ENCODE results near the gene OPA1. TPM values are rescaled to one million over a fixed set of nuclear protein-coding genes. Genes with fewer than 3 reads are reported as not detected.

The OPA1 gene
- total and polyA plus RNA-seq, 7 donors, result 20.4 to 58.7 (median 45.9) TPM

GRCh38 chr3:193711166-193711485 is 118.1 kb downstream of the OPA1 start:
- Histone ChIP-seq H3K9me3 (peaks cover 0 to 7% (median 2%) of the 10 kb centered on the region in 4 donors), H3K27me3 (no peaks in the 10 kb centered on the region), H3K4me1 (no peaks in the 10 kb centered on the region), H3K27ac (peak overlapping the region in 1 of 4 donors; percentile 28), H3K36me3 (no peaks in the 10 kb centered on the region), H3K4me3 (no peak overlapping the region)
- 92 to 94% methylated on average over 8 of the region's 8 CpGs for WGBS, 2 donors
- no peak for DNase-seq
- no peak for TF ChIP-seq EP300 (IDR thresholded peaks at IDR 0.05)
- no peak for TF ChIP-seq CTCF (IDR thresholded peaks at IDR 0.05)
- TF ChIP-seq POLR2AphosphoS5 (IDR thresholded peaks at IDR 0.05), result no peak
- no peak for TF ChIP-seq POLR2A (IDR thresholded peaks at IDR 0.05)
- intact Hi-C loops (cut with DNase I), result no loop called here

DNA sequence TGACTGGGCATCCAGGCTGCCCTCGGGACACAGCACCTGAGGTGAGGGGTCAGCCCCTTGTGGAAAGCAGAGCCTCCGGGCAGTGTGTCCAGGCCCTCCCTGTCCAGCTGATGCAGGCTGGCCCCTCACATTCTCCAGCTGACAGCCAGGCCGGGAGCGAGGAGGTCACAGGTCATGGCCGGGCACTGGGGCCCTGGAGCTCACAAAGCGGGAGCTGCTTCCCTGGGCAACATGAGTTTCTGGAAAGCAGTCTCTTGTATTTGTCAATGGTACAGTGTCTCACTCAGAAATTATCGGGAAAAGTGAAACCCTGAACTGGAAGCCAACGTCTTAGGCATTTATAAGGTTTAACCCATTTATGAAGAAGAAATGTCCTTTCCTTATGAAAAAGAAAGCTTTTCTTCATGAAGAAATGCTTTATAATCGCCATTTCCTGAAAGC is 118.5 kb downstream of the OPA1 start:
- WGBS, 2 donors, result 86 to 91% methylated on average over 9 of the region's 9 CpGs
- Histone ChIP-seq H3K4me1 (no peaks in the 10 kb centered on the region), H3K4me3 (no peak overlapping the region), H3K36me3 (no peaks in the 10 kb centered on the region), H3K27me3 (no peaks in the 10 kb centered on the region), H3K27ac (peak overlapping the region in 1 of 4 donors; percentile 28), H3K9me3 (peaks cover 0 to 7% (median 2%) of the 10 kb centered on the region in 4 donors)
- intact Hi-C loops (cut with DNase I), result no loop called here
- no peak for DNase-seq
- TF ChIP-seq CTCF (IDR thresholded peaks at IDR 0.05), result no peak
- no peak for TF ChIP-seq POLR2A (IDR thresholded peaks at IDR 0.05)

GRCh38 chr3:193711964-193712598 is 119.1 kb downstream of the OPA1 start:
- Histone ChIP-seq H3K4me3 (no peak overlapping the region), H3K27me3 (no peaks in the 10 kb centered on the region), H3K27ac (peak overlapping the region in 1 of 4 donors; percentile 28), H3K4me1 (no peaks in the 10 kb centered on the region), H3K9me3 (peaks cover 0 to 7% (median 2%) of the 10 kb centered on the region in 4 donors), H3K36me3 (no peaks in the 10 kb centered on the region)
- 88 to 90% methylated on average over 19 of the region's 19 CpGs for WGBS, 2 donors
- DNase-seq, result no peak
- TF ChIP-seq POLR2AphosphoS5 (IDR thresholded peaks at IDR 0.05) (no peak), EP300 (IDR thresholded peaks at IDR 0.05) (no peak), POLR2A (IDR thresholded peaks at IDR 0.05) (no peak), CTCF (IDR thresholded peaks at IDR 0.05) (no peak)
- intact Hi-C loops (cut with DNase I), result no loop called here

DNA sequence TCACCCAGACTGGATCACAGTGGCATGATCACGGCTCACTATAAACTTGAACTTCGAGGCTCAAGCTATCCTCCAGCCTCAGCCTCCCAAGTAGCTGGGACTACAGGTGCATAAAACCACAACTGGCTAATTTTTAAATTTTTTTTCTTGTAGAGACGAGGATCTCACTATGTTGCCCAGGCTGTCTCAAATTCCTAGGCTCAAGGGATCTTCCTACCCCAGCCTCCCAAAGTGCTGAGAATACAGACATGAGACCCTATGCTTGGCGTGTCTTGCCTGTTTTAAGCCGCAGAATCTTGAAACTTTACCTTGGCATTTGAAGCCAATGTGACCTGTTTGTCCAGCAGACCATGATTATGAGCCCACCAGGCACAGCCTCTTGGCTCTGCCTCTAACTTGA is 119.9 kb downstream of the OPA1 start:
- WGBS, 2 donors, result 91 to 93% methylated on average over 5 of the region's 5 CpGs
- no peak overlapping the region for H3K4me3 ChIP-seq
- no peak for TF ChIP-seq POLR2AphosphoS5 (IDR thresholded peaks at IDR 0.05)
- TF ChIP-seq POLR2A (IDR thresholded peaks at IDR 0.05), result no peak
- no peak for TF ChIP-seq CTCF (IDR thresholded peaks at IDR 0.05)
- TF ChIP-seq EP300 (IDR thresholded peaks at IDR 0.05), result no peak

More for the DNA sequence above, 119.9 kb downstream of the OPA1 start:
- H3K4me1 ChIP-seq, result no peaks in the 10 kb centered on the region
- H3K27ac ChIP-seq, result no peak overlapping the region
- DNase-seq, result no peak
- no peaks in the 10 kb centered on the region for H3K27me3 ChIP-seq
- peaks cover 0 to 7% (median 2%) of the 10 kb centered on the region in 4 donors for H3K9me3 ChIP-seq
- H3K36me3 ChIP-seq, result no peaks in the 10 kb centered on the region
- intact Hi-C loops (cut with DNase I), result no loop called here

All from sigmoid colon (tissue), 7 donors.